ENCODE measurements around the gene ZNF491.

DNA sequence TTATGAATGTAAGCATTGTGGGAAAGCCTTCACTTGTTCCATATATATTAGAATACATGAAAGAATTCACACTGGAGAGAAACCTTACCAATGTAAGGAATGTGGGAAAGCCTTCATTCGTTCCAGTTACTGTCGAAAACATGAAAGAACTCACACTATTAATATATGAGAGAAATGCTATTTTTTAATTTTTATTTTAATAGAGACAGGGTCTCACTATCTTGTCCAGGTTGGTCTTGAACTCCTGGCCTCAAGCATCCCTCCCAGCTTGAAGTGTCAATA, 8.7 kb downstream of the ZNF491 start:
- TF ChIP-seq CEBPB (IDR thresholded peaks at IDR 0.05; ENCODE audit: low read depth, low read length) (no peak), YY1 (IDR thresholded peaks at IDR 0.05; ENCODE audit: low read depth, low read length) (no peak), TEAD4 (IDR thresholded peaks at IDR 0.05; ENCODE audit: low read depth, low read length) (no peak), POLR2A (IDR thresholded peaks at IDR 0.05; ENCODE audit: control extremely low read depth in 1 of 2, low read depth in 2 of 2, low read length in 2 of 2) (no peak)

All from H1 (cell line).